Effector CD4-positive, alpha-beta T cell (primary cell): Measurements from ENCODE around the gene VRK3.
A peak's percentile ranks its signal among the peaks of the same experiment; 100 is the strongest.
"Not testable (repeated sequence)": the region's sequence is repeated elsewhere in the genome, so short reads cannot be mapped to it uniquely, and the experiment has no call there.

ENCODE experiments used
- DNase-seq: peaks from one replicate; pipeline ENCODE4 v3.0.0-alpha.2; 2020

VRK3 gene

GRCh38 chr19:49954092-49954829 lies 70.9 kb downstream of the VRK3 start:
- no peak for DNase-seq

GRCh38 chr19:49953416-49953815 lies 71.8 kb downstream of the VRK3 start:
- DNase-seq = no peak

GRCh38 chr19:49952906-49953305 lies 72.3 kb downstream of the VRK3 start:
- DNase-seq = no peak

- DNase-seq = no peak
These were observed 72.7 kb downstream of the VRK3 start for GRCh38 chr19:49952479-49952836.

- no peak for DNase-seq
These were observed 73.2 kb downstream of the VRK3 start for GRCh38 chr19:49951806-49952478.

GRCh38 chr19:49950956-49951526 lies 74.1 kb downstream of the VRK3 start:
- DNase-seq = no peak

GRCh38 chr19:49950590-49950948 lies 74.6 kb downstream of the VRK3 start:
- DNase-seq = no peak

- no peak for DNase-seq
These were observed 75.2 kb downstream of the VRK3 start for GRCh38 chr19:49949742-49950589.

GRCh38 chr19:49946415-49946814 lies 78.8 kb downstream of the VRK3 start:
- DNase-seq = no peak

- DNase-seq = not testable (repeated sequence)
These were observed 80.6 kb downstream of the VRK3 start for GRCh38 chr19:49944567-49944966.

- DNase-seq = no peak
These were observed 84.7 kb downstream of the VRK3 start for GRCh38 chr19:49940482-49940791.

GRCh38 chr19:49939721-49940481 lies 85.3 kb downstream of the VRK3 start:
- no peak for DNase-seq

GRCh38 chr19:49938662-49939061 lies 86.5 kb downstream of the VRK3 start:
- DNase-seq = no peak

- DNase-seq = peak; percentile 75
These were observed 87.3 kb downstream of the VRK3 start for GRCh38 chr19:49937750-49938381.

- DNase-seq = no peak
These were observed 88.6 kb downstream of the VRK3 start for GRCh38 chr19:49936549-49936948.

- no peak for DNase-seq
These were observed 91.5 kb downstream of the VRK3 start for GRCh38 chr19:49933643-49934042.

- peak; percentile 20 for DNase-seq
These were observed 92.4 kb downstream of the VRK3 start for GRCh38 chr19:49932731-49933131.

GRCh38 chr19:49932041-49932451 lies 93.1 kb downstream of the VRK3 start:
- DNase-seq = no peak

GRCh38 chr19:49931293-49932040 lies 93.7 kb downstream of the VRK3 start:
- DNase-seq = no peak

- DNase-seq = no peak
These were observed 94.6 kb downstream of the VRK3 start for GRCh38 chr19:49930483-49931011.
